ENCODE measurements around the gene GSDMA. TPM values are rescaled to one million over a fixed set of nuclear protein-coding genes. Genes with fewer than 3 reads are reported as not detected.

GSDMA gene
- total and polyA plus RNA-seq, 9 of the 15 experiments (the other 6 are each of a cell fraction or from before 2014, with no cell fraction given), result 0.04 to 0.13 (median 0.07) TPM; not detected in 2

DNA sequence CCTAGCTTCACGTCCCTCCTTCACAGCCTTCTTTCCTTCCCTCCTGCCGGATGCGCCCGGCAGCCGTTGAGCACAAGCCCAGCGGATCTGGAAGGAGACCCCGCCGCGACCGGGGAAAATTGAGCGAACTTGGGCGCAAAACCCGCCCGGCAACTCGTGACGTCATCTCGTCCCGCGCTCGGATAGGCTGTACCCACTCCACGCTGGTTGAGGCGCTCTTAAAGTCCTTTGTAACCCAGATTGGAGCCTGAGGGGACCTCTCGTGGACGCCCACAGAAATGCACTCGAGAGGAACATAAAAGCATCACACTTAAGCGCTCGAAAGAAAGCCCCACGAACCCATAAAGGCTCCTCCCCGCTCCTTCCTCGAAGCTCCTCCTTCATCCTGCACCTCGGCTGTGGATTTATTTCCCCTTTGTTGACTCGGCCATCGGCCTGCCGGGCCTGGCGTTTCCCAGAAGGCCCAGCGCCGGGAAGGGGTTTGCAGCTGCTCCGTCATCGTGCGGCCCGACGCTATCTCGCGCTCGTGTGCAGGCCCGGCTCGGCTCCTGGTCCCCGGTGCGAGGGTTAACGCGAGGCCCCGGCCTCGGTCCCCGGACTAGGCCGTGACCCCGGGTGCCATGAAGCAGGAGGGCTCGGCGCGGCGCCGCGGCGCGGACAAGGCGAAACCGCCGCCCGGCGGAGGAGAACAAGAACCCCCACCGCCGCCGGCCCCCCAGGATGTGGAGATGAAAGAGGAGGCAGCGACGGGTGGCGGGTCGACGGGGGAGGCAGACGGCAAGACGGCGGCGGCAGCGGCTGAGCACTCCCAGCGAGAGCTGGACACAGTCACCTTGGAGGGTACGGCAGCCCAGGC, 17.8 kb downstream of the GSDMA start, which contains the start of gene PSMD3 (continued):
- TF ChIP-seq, protein P1, sequence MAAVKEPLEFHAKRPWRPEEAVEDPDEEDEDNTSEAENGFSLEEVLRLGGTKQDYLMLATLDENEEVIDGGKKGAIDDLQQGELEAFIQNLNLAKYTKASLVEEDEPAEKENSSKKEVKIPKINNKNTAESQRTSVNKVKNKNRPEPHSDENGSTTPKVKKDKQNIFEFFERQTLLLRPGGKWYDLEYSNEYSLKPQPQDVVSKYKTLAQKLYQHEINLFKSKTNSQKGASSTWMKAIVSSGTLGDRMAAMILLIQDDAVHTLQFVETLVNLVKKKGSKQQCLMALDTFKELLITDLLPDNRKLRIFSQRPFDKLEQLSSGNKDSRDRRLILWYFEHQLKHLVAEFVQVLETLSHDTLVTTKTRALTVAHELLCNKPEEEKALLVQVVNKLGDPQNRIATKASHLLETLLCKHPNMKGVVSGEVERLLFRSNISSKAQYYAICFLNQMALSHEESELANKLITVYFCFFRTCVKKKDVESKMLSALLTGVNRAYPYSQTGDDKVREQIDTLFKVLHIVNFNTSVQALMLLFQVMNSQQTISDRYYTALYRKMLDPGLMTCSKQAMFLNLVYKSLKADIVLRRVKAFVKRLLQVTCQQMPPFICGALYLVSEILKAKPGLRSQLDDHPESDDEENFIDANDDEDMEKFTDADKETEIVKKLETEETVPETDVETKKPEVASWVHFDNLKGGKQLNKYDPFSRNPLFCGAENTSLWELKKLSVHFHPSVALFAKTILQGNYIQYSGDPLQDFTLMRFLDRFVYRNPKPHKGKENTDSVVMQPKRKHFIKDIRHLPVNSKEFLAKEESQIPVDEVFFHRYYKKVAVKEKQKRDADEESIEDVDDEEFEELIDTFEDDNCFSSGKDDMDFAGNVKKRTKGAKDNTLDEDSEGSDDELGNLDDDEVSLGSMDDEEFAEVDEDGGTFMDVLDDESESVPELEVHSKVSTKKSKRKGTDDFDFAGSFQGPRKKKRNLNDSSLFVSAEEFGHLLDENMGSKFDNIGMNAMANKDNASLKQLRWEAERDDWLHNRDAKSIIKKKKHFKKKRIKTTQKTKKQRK (IDR thresholded peaks at IDR 0.05; ENCODE audit: borderline replicate concordance, low read depth, low read length), result peak; percentile 74
- TF ChIP-seq JUN (IDR thresholded peaks at IDR 0.05; ENCODE audit: borderline replicate concordance, low read depth, low read length), result peak; percentile 65
- no peak for TF ChIP-seq JUN (CRISPR knock-in tag; IDR thresholded peaks at IDR 0.05; ENCODE audit: borderline replicate concordance)
- TF ChIP-seq, protein P2, sequence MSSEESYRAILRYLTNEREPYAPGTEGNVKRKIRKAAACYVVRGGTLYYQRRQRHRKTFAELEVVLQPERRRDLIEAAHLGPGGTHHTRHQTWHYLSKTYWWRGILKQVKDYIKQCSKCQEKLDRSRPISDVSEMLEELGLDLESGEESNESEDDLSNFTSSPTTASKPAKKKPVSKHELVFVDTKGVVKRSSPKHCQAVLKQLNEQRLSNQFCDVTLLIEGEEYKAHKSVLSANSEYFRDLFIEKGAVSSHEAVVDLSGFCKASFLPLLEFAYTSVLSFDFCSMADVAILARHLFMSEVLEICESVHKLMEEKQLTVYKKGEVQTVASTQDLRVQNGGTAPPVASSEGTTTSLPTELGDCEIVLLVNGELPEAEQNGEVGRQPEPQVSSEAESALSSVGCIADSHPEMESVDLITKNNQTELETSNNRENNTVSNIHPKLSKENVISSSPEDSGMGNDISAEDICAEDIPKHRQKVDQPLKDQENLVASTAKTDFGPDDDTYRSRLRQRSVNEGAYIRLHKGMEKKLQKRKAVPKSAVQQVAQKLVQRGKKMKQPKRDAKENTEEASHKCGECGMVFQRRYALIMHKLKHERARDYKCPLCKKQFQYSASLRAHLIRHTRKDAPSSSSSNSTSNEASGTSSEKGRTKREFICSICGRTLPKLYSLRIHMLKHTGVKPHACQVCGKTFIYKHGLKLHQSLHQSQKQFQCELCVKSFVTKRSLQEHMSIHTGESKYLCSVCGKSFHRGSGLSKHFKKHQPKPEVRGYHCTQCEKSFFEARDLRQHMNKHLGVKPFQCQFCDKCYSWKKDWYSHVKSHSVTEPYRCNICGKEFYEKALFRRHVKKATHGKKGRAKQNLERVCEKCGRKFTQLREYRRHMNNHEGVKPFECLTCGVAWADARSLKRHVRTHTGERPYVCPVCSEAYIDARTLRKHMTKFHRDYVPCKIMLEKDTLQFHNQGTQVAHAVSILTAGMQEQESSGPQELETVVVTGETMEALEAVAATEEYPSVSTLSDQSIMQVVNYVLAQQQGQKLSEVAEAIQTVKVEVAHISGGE (CRISPR knock-in tag; IDR thresholded peaks at IDR 0.05), result peak in 1 of 3 experiments; percentile 89; a peak in 2 of 6 replicates
- TF ChIP-seq ZBTB7A (IDR thresholded peaks at IDR 0.05; ENCODE audit: borderline replicate concordance, control insufficient read depth, low read depth, low read length), result peak; percentile 76; the same call in 1 of the 2 replicates
- TF ChIP-seq RNF2 (IDR thresholded peaks at IDR 0.05), result peak; percentile 81
- TF ChIP-seq GABPB2 (CRISPR knock-in tag; conservative IDR thresholded peaks at IDR 0.05), result no peak
- TF ChIP-seq RAD21 (CRISPR knock-in tag; conservative IDR thresholded peaks at IDR 0.05 in 1 of 2, IDR thresholded peaks at IDR 0.05 in 1 of 2), result peak; percentile 87 to 91
- TF ChIP-seq NFYB (IDR thresholded peaks at IDR 0.05; ENCODE audit: extremely low read depth, insufficient read length), result peak; percentile 63
- TF ChIP-seq HCFC1 (IDR thresholded peaks at IDR 0.05; ENCODE audit: low read depth, low read length), result peak; percentile 90
- TF ChIP-seq TEAD1 (CRISPR knock-in tag; IDR thresholded peaks at IDR 0.05), result peak; percentile 25 to 48; a peak in 2 of 4 replicates
- peak; percentile 63; the same call in 1 of the 2 replicates for TF ChIP-seq ELF2 (CRISPR knock-in tag; IDR thresholded peaks at IDR 0.05)

All from K562 (cell line).